Non-pigmented ciliary epithelial cell (primary cell): ENCODE results near the gene CAMSAP2.
"Not testable (repeated sequence)": the region's sequence is repeated elsewhere in the genome, so short reads cannot be mapped to it uniquely, and the experiment has no call there.

ENCODE experiments used
- DNase-seq: peaks from one replicate; pipeline ENCODE4 v3.0.0-alpha.2; 2010; ENCODE audit warnings: low read depth

Gene CAMSAP2

DNA sequence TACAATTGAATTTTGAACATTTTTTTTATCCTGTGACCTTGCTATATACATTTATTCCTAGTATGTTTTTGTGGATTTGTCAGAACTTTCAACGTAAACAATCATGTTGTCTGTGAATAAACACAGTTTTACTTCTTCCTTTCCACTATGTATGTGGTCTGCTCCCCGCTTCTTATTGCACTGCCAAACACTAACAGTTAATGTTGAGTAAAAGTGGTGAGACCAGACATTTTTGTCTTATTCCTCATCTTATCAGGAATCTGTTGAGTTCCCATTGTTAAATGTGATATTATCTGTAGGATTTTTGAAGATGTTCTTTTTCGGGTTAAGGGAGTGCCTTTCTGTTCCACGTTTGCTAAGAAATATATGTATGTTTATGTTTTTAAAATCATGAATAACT is 45.9 kb downstream of the CAMSAP2 start:
- DNase-seq: no peak

DNA sequence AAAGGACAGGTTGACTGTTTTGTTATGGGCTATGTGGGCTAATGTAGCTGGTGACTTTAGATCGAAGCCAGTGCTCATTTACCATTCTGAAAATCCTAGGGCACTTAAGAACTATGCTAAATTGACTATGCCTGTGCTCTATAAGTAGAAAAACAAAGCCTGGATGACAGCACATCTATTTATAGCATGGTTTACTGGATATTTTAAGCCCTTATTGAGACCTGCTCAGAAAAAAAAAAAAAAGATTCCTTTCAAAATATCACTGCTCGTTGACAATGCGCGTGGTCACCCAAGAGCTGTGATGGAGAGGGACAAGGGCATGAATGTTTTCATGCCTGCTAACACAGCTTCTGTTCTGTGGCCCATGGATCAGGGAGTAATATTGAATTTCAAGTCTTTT is 48.1 kb downstream of the CAMSAP2 start:
- DNase-seq: no peak

DNA sequence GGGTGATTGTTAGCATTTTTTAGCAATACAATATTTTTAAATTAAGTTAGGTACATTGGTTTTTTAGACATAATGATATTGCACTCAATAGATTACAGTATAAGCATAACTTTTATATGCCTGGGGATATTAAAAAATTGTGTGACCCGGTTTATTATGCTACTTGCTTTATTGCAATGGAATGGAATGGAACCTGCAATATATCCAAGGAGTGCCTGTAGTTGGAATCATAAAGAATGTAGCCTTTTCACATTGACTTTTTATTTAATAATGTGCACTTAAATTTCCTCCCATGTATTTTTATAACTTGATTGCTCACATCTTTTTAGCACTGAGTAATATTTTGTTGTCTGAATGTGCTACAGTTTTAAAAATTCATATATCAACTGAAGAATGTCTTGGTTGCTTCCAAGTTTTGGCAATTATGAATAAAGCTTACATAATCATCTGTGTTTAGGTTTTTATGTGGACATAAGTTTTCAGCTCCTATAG is 49.2 kb downstream of the CAMSAP2 start:
- no peak for DNase-seq

DNA sequence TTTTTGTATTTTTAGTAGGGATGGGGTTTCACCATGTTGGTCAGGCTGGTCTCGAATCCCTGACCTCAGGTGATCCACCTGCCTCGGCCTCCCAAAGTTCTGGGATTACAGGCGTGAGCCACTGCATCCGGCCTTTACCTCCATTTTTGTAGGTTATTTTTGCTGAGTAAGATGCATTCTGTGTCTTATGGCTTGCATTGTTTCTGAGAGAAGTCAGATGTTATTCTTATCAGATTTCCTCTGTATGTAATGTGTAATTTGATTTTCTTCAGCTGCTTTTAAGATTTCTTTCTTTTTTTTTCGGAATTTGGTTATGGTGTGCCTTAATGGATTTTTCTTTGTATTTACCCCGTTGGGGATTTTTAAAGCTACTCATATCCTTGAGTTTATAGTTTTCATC is 52.3 kb downstream of the CAMSAP2 start:
- DNase-seq: not testable (repeated sequence)

DNA sequence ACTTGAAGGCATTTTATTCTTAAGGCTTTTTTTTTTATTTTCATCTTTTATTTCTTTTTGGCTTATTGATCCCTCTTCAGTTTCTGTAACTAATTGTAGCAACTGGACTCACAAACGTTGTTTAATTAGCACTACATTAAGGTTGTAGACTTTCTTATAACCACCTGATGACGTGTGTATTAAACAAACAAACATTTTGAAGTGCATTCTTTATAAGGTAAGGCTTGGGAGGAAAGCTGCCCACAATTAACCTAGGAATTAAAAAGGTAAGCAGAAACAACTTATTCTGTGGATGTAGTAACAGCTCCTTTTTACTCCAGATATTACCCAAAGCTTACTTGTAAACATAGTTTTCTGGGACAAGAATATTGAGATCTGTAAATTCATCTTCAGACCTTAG is 55.0 kb downstream of the CAMSAP2 start:
- no peak for DNase-seq

DNA sequence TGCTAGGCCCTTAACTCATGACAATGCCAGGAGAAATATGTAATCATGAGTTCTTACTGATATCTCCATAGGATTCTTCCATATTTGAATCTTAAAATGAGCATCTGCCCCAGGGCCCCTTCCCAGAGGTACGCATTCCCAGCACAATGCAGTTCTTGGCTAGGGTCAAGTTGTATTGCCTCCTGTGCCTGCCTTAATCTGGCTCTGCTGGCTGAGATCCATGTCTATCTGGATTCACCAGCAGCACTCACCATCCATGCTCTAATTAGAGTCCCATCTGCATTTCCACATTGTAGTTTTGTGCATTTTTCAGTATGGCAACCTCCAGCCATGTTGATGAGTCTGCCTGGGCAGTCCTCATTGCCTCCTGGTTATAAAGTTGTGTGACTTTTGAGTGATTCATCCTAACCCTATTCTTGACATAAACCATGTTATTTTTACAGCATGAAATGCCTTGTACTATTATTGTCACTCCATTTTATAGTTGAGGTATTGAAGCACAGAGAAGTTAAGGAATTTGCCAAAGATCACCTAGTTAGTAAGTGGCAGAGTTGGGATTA is 55.9 kb downstream of the CAMSAP2 start:
- DNase-seq: no peak

DNA sequence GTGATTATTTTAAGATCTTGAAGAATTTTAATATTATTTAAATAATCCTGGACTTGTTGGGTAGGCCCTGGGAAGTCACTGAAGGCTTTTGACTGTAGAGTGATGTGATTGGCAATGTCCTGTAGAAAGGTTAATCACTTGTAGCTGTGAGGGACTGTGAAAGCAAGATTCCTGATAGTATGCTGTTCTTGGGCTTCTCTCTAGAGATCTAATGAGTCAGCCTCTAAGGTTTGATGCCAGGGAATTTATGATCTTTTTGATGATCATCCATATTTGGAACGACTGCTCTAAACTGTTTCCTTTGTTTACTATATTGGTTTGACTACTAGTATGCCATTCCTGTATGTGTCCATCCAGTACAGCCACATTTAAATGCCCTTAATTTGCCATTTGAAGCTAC is 56.5 kb downstream of the CAMSAP2 start:
- no peak for DNase-seq

DNA sequence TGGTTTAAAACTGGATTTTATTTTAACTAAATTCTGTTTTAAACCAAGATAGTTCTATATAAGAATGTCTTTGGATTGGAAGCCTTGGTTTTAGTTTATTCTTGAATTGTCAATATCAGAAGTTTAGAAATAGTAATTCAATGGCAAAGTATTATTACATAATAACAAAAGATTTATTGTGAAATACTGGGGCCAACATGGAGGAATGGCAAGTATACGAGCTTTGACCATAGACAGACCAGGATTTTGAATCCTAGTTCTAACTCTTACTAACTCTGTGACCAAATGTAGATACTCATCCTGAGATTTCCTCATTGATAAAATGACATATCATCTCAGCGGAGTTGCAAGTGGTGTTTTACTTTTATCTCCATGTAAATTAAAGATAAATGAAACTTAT is 63.3 kb downstream of the CAMSAP2 start:
- DNase-seq: no peak

DNA sequence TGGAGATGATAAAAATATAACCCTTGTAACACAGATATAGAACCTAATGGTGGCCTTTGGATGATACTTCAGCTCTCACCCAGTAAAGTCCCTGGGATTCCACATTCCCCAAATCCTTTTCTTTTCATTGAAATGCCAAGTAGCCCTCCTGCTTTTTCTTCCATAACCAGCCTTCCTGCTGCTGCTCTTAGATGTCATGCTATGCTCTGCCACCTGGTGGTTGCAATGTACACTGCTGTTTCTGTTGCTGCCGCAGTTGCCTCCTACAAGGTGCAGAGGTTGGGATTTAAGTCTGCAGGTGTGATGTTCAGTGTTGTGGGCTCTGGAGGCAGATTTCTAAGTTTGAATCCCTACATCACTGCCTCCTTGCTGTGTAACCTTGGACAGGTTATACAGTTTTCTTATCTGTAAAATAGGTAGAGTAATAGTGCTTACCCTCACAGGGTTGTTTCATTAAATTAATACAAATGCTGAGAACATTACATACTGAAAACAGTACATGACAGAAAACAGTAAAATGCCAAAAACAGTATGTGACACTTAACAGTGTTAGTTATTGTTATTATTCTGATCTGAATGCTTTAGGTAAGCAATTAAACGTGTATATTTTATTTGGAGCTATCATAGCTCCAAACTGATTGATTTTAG is 64.3 kb downstream of the CAMSAP2 start:
- peak; percentile 46 for DNase-seq

DNA sequence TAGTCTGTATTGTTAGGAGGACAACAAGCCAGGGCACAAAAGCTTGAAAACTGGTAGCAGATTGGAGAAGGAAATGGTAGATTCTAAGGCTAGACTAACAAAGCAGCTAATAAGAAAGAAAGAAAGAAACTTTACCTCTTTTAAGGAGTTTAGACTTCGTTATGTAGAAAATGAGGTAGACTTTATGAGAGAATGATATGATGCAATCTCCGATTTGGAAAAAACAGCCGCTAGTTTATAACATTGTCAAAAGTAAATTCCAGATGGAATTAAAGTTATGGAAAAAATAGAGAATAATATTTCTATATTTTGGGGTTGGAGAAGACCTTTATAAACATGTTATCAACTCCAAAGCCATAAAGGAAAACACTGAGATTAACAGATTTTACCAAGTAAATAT is 67.0 kb downstream of the CAMSAP2 start:
- DNase-seq: no peak

DNA sequence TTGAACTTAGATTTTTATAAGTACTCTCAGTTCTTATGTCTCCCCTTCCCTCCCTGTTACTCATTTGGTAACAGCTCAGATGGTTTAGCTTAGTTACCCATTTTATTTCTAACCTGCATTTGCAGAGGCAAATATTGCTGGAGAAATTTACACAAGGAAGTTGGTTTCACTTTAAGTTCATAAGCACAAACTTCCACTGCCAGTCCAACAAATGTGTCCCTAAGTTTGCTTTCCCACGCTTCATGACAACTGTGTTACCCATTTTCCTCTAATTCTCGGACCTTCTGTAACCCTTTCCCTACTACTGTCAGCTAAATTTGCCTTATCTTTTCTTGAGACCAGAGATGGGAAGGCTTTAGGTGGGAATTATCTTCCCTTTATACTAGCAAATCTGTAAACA is 70.2 kb downstream of the CAMSAP2 start:
- no peak for DNase-seq

DNA sequence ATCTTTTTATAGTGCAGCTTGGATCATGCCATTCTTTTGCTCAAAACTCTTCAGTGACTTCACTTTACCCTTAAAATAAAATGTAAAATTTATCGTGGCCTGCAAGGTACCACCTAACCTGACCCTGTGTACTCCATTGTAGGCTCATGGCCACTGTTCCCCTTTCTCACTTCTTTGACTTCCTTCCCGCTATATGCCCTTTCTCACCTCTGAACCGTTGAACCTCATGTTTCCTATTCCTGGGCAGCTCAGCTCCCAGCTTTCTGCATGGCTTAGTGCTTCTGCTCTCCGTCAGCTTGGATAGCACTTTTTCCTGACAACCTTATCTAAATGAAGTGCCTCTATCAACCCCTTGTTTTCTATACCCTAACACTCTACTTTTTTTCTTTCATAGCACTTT is 73.0 kb downstream of the CAMSAP2 start:
- no peak for DNase-seq

DNA sequence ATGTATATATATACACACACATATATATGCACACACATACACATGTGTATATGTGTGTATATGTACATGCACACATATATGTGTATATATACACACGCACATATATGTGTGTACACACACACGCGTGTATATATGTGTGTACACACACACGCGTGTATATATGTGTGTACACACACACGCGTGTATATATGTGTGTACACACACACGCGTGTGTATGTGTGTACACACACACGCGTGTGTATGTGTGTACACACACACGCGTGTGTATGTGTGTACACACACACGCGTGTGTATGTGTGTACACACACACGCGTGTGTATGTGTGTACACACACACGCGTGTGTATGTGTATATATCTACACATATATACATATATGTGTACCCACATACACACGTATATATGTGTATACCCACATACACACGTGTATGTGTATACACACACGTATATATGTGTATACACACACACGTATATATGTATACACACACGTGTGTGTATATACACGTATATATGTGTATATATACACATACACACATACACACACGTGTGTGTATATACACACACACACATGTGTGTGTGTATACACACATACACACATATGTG is 78.0 kb downstream of the CAMSAP2 start:
- DNase-seq: not testable (repeated sequence)

DNA sequence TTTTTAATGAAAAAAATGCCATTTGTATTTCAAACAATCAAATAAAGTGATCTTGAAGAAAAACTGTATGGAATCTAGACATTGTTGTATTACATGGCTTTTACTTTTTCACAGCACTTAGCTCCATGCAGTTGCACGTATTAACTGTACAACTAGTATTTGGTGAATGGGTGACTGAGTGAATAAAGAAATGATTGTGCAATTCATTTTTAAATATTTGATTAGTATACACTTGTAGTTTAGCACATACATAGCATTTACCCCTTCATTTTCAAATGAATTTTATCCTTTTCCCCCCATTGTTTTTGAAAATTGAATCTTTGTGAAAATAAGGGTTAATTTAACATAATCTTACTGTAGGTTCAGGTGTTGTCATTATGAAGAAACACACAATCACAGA is 79.6 kb downstream of the CAMSAP2 start:
- no peak for DNase-seq

DNA sequence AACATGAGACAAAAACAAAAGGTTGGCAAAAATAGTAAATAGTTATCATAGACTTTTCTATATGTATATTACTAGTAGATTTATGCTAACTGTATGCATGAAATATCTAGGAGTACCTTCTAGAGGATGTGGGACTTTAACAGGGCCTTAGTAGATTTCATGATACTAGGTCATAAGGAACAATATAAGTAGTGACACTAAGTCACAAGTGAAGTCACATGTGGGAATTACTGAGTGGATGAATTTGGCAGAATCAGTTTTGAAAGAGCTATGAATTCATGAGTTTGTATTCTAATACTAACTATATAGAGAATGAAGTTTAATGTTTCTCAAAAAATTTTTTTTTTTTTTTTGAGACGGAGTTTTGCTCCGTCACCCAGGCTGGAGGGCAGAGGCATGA is 81.0 kb downstream of the CAMSAP2 start:
- DNase-seq: no peak

DNA sequence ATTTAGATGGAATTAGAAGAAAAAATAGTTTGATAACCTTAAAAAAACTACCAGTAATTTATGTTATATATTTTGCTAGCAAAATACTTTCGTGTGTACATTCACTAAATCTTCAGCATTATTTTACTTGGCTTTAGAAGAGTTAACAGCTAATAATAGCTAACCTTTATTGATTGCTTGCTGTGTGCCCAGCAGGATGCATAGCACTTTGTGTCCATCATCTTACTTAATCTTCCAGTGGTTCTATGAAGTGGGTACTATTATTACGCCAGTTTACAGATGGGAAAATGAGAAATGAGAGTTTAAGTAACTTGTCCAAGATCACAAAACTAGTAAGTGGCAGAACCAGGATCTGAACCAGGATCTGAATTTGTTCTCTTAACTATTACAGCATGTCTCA is 92.4 kb downstream of the CAMSAP2 start:
- DNase-seq: no peak

DNA sequence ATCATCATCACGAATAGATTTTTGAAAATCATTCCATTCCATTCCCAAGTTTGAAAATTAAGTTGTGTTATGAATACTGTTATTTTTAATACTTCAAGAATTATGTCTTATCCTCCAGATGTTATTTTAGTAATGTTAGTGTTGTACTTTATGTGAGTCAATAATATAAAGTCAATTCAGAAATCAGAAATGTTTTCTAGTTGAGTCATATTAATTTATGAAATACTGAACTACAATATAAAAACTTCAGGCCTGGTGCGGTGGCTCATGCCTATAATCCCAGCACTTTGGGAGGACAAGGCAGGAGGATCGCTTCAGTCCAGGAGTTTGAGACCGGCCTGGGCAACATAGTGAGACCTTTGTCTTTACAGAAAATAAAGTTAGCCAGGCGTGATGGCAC is 95.7 kb downstream of the CAMSAP2 start:
- no peak for DNase-seq

DNA sequence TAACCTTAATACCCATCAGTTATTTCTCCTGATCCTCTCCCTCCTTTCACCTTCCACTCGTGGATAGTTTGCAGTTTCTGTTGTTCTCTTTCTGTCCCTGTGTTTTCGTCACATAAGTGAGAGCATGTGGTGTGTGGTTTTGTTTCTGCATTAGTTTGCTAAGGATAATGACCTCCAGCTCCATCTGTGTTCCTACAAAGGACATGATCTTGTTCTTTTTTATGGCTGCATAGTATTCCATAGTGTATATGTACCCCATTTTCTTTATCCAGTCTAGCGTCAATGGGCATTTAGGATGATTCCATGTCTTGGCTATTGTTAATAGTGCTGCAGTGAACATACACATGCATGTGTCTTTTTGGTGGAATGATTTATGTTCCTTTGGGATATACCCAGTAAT is 97.5 kb downstream of the CAMSAP2 start:
- no peak for DNase-seq

DNA sequence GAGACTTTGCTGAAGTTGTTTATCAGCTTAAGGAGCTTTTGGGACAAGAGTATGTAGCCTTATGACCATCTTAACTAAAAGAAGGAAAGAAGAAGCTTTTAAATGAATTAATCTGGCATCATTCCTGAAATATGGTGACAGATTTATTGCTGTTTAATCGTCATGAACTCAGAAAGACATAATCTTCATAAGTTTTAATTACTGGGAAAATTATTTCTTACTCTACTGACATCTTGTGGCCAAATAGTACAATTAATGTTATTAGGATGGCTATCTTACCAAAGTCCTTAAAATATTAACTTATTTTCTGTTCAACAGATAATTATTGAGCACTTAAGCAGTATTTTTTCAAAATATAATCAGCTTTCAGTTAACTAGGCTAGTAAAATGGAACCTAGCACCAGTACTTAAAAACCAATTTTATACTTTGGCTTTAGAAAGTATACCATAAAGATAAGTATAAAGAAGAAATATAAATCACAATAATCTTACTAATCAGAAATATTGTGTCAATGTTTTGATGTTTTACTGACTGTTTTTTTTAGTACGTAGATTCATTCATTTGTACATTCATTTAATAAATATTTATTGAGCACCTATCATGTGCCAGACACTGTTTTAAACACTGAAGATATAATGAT is 99.4 kb downstream of the CAMSAP2 start:
- no peak for DNase-seq

DNA sequence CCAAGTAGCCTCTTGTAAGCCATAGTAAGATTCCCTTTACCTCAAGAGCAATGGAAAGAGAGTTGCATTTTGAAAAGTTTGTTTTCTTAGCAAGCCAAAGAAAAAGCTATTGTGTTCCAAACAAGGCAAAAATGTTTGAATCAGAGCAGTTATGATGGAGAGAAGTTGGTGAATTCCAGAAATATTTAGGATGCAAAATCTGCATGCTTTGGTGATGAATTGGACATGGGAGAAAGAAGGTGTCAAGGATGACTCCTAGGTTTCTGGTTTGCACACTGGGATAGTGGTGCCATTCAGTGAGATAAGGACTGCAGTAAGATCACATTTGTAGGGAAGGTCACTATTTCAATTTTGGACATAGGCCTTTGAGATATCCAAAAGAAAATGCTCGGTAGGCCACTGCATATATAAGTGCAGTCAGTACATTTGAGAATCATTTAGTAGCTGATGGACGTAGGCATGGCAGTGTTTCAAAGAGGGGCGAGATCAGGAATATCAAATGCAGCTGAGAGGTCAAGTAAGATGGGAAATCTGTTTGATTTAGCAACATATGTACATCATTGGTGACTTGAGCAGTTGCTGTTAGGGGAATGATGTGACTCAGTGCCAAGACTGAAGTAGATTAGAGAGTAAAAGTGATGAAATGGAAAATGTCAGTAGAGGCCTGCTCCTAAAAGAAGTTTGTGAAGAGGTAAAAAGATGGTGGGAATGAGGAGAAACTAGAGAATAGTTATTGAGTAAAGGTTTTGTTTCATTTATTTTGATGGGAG is 100.2 kb downstream of the CAMSAP2 start:
- DNase-seq: peak; percentile 23

DNA sequence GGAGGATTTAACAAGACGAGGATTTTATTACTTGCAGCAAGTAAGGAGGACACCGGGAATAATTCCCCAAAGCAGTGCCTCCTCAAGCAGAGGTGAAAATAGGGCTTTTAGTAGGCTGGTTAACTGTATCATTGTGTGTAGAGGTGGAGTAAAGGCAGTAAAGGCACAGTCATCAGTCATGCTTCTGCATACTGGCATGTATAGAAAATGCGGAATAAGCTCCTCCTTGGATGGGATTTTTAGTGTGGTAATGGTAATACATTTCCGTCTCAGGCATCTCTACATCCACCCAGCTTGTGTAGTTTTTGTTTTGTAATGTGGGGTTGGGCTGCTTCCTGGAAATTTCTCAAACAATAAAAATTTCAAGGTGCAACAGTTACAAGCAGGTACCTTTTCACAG is 106.7 kb downstream of the CAMSAP2 start:
- no peak for DNase-seq

DNA sequence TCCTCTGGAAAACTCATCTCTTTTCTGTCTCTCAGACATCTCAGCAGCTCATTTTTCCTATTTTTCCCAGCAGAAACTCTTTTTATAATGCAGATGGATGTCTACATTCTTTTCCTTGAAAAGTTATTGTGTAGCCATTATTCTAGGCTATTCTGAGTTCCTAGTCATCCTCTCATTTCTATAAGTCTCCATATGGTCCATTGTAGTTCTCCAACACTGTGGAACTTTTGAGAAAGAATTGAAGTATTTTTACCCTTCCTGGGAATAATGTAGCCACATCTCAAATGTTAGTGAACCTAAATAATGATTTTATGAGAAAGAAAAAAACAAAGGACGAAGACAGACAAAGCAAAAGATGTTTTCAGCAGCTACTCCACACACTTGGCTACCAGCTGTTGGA is 107.7 kb downstream of the CAMSAP2 start:
- DNase-seq: no peak

DNA sequence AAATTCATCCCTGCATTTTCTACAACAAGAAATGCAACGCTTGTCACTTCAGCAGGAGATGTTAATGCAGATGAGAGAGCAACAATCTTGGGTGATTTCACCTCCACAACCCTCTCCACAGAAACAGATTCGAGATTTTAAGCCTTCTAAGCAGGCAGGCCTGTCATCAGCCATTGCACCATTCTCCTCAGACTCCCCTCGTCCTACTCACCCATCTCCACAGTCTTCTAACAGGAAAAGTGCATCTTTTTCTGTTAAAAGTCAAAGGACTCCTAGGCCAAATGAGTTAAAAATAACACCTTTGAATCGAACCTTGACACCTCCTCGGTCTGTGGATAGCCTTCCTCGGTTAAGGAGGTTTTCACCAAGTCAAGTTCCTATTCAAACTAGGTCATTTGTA is 110.7 kb downstream of the CAMSAP2 start:
- no peak for DNase-seq
